OCI-LY1 (cell line): ENCODE results near the gene ARID5B.

ENCODE experiments used
- H2AFZ ChIP-seq: fragments of 200-600 bp; sonication (generic), shearing (Covaris generic); 2 replicates; pipeline ENCODE4 v1.6.0; 2014; ENCODE audit warnings: antibody characterized with exemption, mild to moderate bottlenecking, low read length
- H3F3A ChIP-seq: fragments of 200-600 bp; sonication (generic), shearing (Covaris generic); 2 replicates; pipeline ENCODE4 v1.6.0; 2014; ENCODE audit warnings: mild to moderate bottlenecking, antibody characterized with exemption, low read length, moderate library complexity; ENCODE audit not compliant: insufficient read depth
- H3K27ac ChIP-seq: fragments of 200-600 bp; sonication (generic); 2 replicates; pipeline ENCODE4 v1.5.1; 2014; ENCODE audit warnings: low read length, mixed run types, mild to moderate bottlenecking, low read depth; ENCODE audit not compliant: poor library complexity, severe bottlenecking
- H3K27me3 ChIP-seq: fragments of 200-600 bp; sonication (generic); 2 replicates; pipeline ENCODE4 v1.6.0; 2014; ENCODE audit warnings: antibody characterized with exemption, mild to moderate bottlenecking, low read length, moderate library complexity; ENCODE audit not compliant: insufficient read depth
- H3K36me3 ChIP-seq: fragments of 200-600 bp; sonication (generic); 2 replicates; pipeline ENCODE4 v1.6.1; 2014; ENCODE audit warnings: mild to moderate bottlenecking, antibody characterized with exemption, low read length, moderate library complexity, mixed read lengths; ENCODE audit not compliant: insufficient read depth
- H3K4me1 ChIP-seq: fragments of 200-600 bp; sonication (generic); 2 replicates; pipeline ENCODE4 v1.5.1; 2014; ENCODE audit warnings: mild to moderate bottlenecking, low read length, moderate library complexity; ENCODE audit not compliant: insufficient read depth, severe bottlenecking
- H3K4me2 ChIP-seq: fragments of 200-600 bp; sonication (generic), shearing (Covaris generic); 2 replicates; pipeline ENCODE4 v1.6.1; 2014; ENCODE audit warnings: low read length
- H3K4me3 ChIP-seq: fragments of 200-600 bp; sonication (generic); 2 replicates; pipeline ENCODE4 v1.5.1; 2014; ENCODE audit warnings: low read length, low read depth, mild to moderate bottlenecking, mixed read lengths; ENCODE audit not compliant: poor library complexity, severe bottlenecking
- H3K79me2 ChIP-seq: fragments of 200-600 bp; shearing (Covaris generic); 2 replicates; pipeline ENCODE4 v1.6.1; 2016; ENCODE audit warnings: mixed run types, low read length, mixed read lengths; ENCODE audit not compliant: insufficient read depth
- H3K9ac ChIP-seq: fragments of 200-600 bp; sonication (generic), shearing (Covaris generic); 2 replicates; pipeline ENCODE4 v1.6.1; 2014; ENCODE audit warnings: mild to moderate bottlenecking, low read length, mixed read lengths
- H3K9me2 ChIP-seq: fragments of 200-600 bp; sonication (generic), shearing (Covaris generic); 2 replicates; pipeline ENCODE4 v1.6.1; 2014; ENCODE audit warnings: low read depth, mild to moderate bottlenecking, low read length, mixed read lengths
- H3K9me3 ChIP-seq: fragments of 200-600 bp; shearing (Covaris generic); 2 replicates; pipeline ENCODE4 v1.6.1; 2014; ENCODE audit warnings: low read length, mixed read lengths
- H4K20me1 ChIP-seq: fragments of 200-600 bp; sonication (generic), shearing (Covaris generic); 2 replicates; pipeline ENCODE4 v1.6.0; 2016; ENCODE audit warnings: mild to moderate bottlenecking, low read length; ENCODE audit not compliant: insufficient read depth
- CTCF ChIP-seq: fragments of 200-600 bp; sonication (generic), shearing (Covaris generic); IDR thresholded peaks from 2 replicates; pipeline ENCODE4 v1.5.1; 2017; ENCODE audit warnings: mild to moderate bottlenecking, antibody characterized with exemption, low read length, moderate library complexity, mixed read lengths
- EZH2 ChIP-seq: fragments of 200-600 bp; sonication (generic), shearing (Covaris generic); IDR thresholded peaks from 2 replicates; pipeline ENCODE4 v1.8.0; 2017; ENCODE audit warnings: borderline replicate concordance, mixed run types, mild to moderate bottlenecking, antibody characterized with exemption, low read length, moderate library complexity, mixed read lengths

ARID5B gene

GRCh38 chr10:62087329-62087728 is 185.8 kb downstream of the ARID5B start:
- Histone ChIP-seq H3K4me3 (no peak overlapping the region), H3K9ac (no peak overlapping the region), H3K36me3 (peaks cover 81% of the 10 kb centered on the region), H3F3A (no peaks in the 10 kb centered on the region), H3K9me2 (no peaks in the 10 kb centered on the region), H4K20me1 (no peaks in the 10 kb centered on the region), H3K4me2 (no peak overlapping the region), H3K9me3 (no peaks in the 10 kb centered on the region), H3K79me2 (no peaks in the 10 kb centered on the region; the same call in 1 of the 2 replicates), H2AFZ (no peak overlapping the region), H3K4me1 (peaks cover 19% of the 10 kb centered on the region), H3K27ac (no peak overlapping the region), H3K27me3 (no peaks in the 10 kb centered on the region)
- TF ChIP-seq CTCF (no peak), EZH2 (no peak)

- H3K9ac ChIP-seq: no peak overlapping the region
- no peak overlapping the region for H2AFZ ChIP-seq
- no peaks in the 10 kb centered on the region for H3F3A ChIP-seq
- peaks cover 93% of the 10 kb centered on the region for H3K36me3 ChIP-seq
- H3K79me2 ChIP-seq: no peaks in the 10 kb centered on the region; the same call in 1 of the 2 replicates
- no peaks in the 10 kb centered on the region for H4K20me1 ChIP-seq
- H3K4me2 ChIP-seq: no peak overlapping the region
- H3K27me3 ChIP-seq: no peaks in the 10 kb centered on the region
- H3K27ac ChIP-seq: no peak overlapping the region
- TF ChIP-seq CTCF (no peak), EZH2 (no peak)
- peaks cover 4% of the 10 kb centered on the region for H3K4me1 ChIP-seq
- H3K9me2 ChIP-seq: no peaks in the 10 kb centered on the region
- H3K4me3 ChIP-seq: no peak overlapping the region
- H3K9me3 ChIP-seq: no peaks in the 10 kb centered on the region
These were observed 187.3 kb downstream of the ARID5B start for GRCh38 chr10:62088786-62089185.

- Histone ChIP-seq H3K9me2 (no peaks in the 10 kb centered on the region), H2AFZ (no peak overlapping the region), H3K9me3 (no peaks in the 10 kb centered on the region), H3K4me2 (no peak overlapping the region), H3K4me3 (no peak overlapping the region), H4K20me1 (no peaks in the 10 kb centered on the region), H3K79me2 (no peaks in the 10 kb centered on the region), H3F3A (no peaks in the 10 kb centered on the region), H3K9ac (no peak overlapping the region), H3K27me3 (no peaks in the 10 kb centered on the region), H3K4me1 (no peaks in the 10 kb centered on the region), H3K36me3 (peaks cover 73% of the 10 kb centered on the region), H3K27ac (no peak overlapping the region)
- no peak for TF ChIP-seq CTCF
- no peak for TF ChIP-seq EZH2
These were observed 191.0 kb downstream of the ARID5B start for GRCh38 chr10:62092301-62093030.
